B cell (primary cell): Measurements from ENCODE around the gene ATP6V0E2.

Source experiments
- EZH2 ChIP-seq: IDR thresholded peaks from 2 replicates; pipeline ENCODE4 v1.6.1; 2012; ENCODE audit warnings: borderline replicate concordance, low read depth, mild to moderate bottlenecking, moderate library complexity, low read length; ENCODE audit not compliant: insufficient read depth, poor library complexity, severe bottlenecking
- TF ChIP-seq, protein P1 (sequence below): fragments of 200-600 bp; IDR thresholded peaks from one replicate; pipeline ENCODE4 v1.8.0; 2022; ENCODE audit warnings: antibody characterized with exemption, mild to moderate bottlenecking

DNA sequence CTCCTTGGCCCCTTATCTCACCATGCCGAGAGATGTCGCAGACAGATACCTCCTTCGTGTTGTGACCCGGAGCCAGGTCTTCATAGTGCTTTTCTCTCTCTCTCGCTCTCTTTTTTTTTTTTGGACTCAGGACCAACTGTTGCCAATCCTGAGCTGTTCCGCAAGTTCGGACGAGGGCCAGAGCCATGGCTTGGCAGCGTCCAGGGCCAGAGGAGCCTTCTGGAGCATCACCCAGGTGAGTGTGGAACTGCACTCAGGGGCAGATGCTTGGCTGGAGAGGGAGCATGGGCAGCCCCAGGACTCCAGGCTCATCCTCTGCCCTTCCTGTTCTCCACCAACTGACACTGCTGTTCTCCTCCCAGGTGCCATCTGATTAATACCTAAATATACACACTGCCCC lies 27.7 kb upstream of the ATP6V0E2 start:
- TF ChIP-seq, protein P1, sequence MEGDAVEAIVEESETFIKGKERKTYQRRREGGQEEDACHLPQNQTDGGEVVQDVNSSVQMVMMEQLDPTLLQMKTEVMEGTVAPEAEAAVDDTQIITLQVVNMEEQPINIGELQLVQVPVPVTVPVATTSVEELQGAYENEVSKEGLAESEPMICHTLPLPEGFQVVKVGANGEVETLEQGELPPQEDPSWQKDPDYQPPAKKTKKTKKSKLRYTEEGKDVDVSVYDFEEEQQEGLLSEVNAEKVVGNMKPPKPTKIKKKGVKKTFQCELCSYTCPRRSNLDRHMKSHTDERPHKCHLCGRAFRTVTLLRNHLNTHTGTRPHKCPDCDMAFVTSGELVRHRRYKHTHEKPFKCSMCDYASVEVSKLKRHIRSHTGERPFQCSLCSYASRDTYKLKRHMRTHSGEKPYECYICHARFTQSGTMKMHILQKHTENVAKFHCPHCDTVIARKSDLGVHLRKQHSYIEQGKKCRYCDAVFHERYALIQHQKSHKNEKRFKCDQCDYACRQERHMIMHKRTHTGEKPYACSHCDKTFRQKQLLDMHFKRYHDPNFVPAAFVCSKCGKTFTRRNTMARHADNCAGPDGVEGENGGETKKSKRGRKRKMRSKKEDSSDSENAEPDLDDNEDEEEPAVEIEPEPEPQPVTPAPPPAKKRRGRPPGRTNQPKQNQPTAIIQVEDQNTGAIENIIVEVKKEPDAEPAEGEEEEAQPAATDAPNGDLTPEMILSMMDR, result no peak
- no peak for TF ChIP-seq EZH2
